H1 (cell line): ENCODE data around the gene CDH12. TPM values are rescaled to one million over a fixed set of nuclear protein-coding genes. Genes with fewer than 3 reads are reported as not detected.

Experiments
- CTCF ChIA-PET: fragments of 300-600 bp; sonication (Branson Sonifier 250); formaldehyde crosslinking; loops from one replicate; lab custom pipeline; 2021; ENCODE audit not compliant: partially characterized antibody; lab: Charles Lee
- POLR2A ChIA-PET: fragments of 300-600 bp; sonication (Branson Sonifier 250); formaldehyde crosslinking; loops from one replicate; lab custom pipeline; 2021; ENCODE audit warnings: inconsistent platforms; ENCODE audit not compliant: partially characterized antibody; lab: Charles Lee
- DNase-seq, 2 experiments: peaks; one replicate each; pipeline versions ENCODE4 v3.0.0 to v3.0.0-alpha.2; 2010 to 2022; ENCODE audit warnings: low spot score in 2 of 2, low read depth in 1 of 2, mixed read lengths in 1 of 2
- FAIRE-seq: peaks from 2 replicates; lab custom pipeline; 2011; peaks lifted over from hg19 to GRCh38; lab: Jason Lieb, UNC
- H2AFZ ChIP-seq: 2 replicates; pipeline ENCODE4 v1.8.1; 2012; ENCODE audit warnings: low read length, inconsistent platforms
- H2AK5ac ChIP-seq: 2 replicates; pipeline ENCODE4 v1.6.1; 2013; ENCODE audit warnings: low read depth, low read length
- H2BK120ac ChIP-seq: replicated peaks from 2 replicates; pipeline ENCODE3; 2013; ENCODE audit warnings: low read depth, low read length, inconsistent platforms
- H2BK12ac ChIP-seq: 2 replicates; pipeline ENCODE4 v1.6.1; 2013; ENCODE audit warnings: low read depth, low read length
- H2BK15ac ChIP-seq: 2 replicates; pipeline ENCODE4 v1.6.1; 2013; ENCODE audit warnings: low read length
- H2BK20ac ChIP-seq: 2 replicates; pipeline ENCODE4 v1.6.1; 2013; ENCODE audit warnings: low read length
- H2BK5ac ChIP-seq: 2 replicates; pipeline ENCODE4 v1.6.1; 2013; ENCODE audit warnings: low read depth, low read length
- H3K14ac ChIP-seq: 2 replicates; pipeline ENCODE4 v1.6.1; 2013; ENCODE audit warnings: inconsistent platforms; ENCODE audit not compliant: insufficient read length
- H3K18ac ChIP-seq: 2 replicates; pipeline ENCODE4 v1.6.1; 2013; ENCODE audit warnings: low read length; ENCODE audit errors: extremely low read depth
- H3K23ac ChIP-seq: 2 replicates; pipeline ENCODE4 v1.6.1; 2013; ENCODE audit warnings: inconsistent platforms; ENCODE audit not compliant: insufficient read length
- H3K23me2 ChIP-seq: 2 replicates; pipeline ENCODE4 v1.6.1; 2013; ENCODE audit warnings: low read depth, low read length
- H3K27ac ChIP-seq: 2 replicates; pipeline ENCODE4 v1.6.1; 2011; ENCODE audit warnings: low read depth, low read length, inconsistent platforms
- H3K27me3 ChIP-seq, 4 experiments: replicated peaks in 1 of 4; 1 replicate in 1 of 4; 2 replicates in 3 of 4; pipeline versions ENCODE4 v1.6.1 to v1.8.1; 2011 to 2013; ENCODE audit warnings: low read length in 3 of 4, mild to moderate bottlenecking in 3 of 4, inconsistent platforms in 2 of 4, mixed read lengths in 2 of 4, moderate library complexity in 1 of 4; ENCODE audit not compliant: control insufficient read depth in 3 of 4, insufficient read depth in 3 of 4; ENCODE audit errors: extremely low read depth in 1 of 4
- H3K36me3 ChIP-seq, 4 experiments: 2 replicates each; pipeline versions ENCODE4 v1.6.1 to v1.8.1; 2011 to 2013; ENCODE audit warnings: mild to moderate bottlenecking in 4 of 4, low read length in 3 of 4, moderate library complexity in 2 of 4, control low read depth in 1 of 4, inconsistent platforms in 1 of 4; ENCODE audit not compliant: insufficient read depth in 4 of 4, control insufficient read depth in 2 of 4
- H3K4ac ChIP-seq: replicated peaks from 2 replicates; pipeline ENCODE3; 2013; ENCODE audit warnings: low read length, low read depth, mixed read lengths, inconsistent platforms; ENCODE audit not compliant: insufficient read length
- H3K4me1 ChIP-seq, 4 experiments: replicated peaks in 1 of 4; 1 replicate in 1 of 4; 2 replicates in 3 of 4; pipeline versions ENCODE4 v1.6.1 to v1.8.1; 2011 to 2013; ENCODE audit warnings: low read length in 3 of 4, inconsistent platforms in 2 of 4, mixed read lengths in 1 of 4; ENCODE audit not compliant: insufficient read depth in 4 of 4, control insufficient read depth in 3 of 4
- H3K4me2 ChIP-seq, 2 experiments: 2 replicates each; pipeline versions ENCODE4 v1.6.1 to v1.8.1; 2011 to 2013; ENCODE audit warnings: low read depth in 2 of 2, low read length in 2 of 2, control low read depth in 1 of 2, inconsistent platforms in 1 of 2, mild to moderate bottlenecking in 1 of 2; ENCODE audit not compliant: insufficient read depth in 1 of 2
- H3K4me3 ChIP-seq, 4 experiments: fragments of 200-600, 300-600 bp in 1 of 4; sonication (generic), shearing (Covaris generic), sonication (Bioruptor Twin) in 1 of 4; 2 replicates each; pipeline versions ENCODE4 v1.5.1 to v1.8.1; 2011 to 2016; ENCODE audit warnings: low read length in 4 of 4, low read depth in 3 of 4, control low read depth in 2 of 4, inconsistent platforms in 2 of 4, mild to moderate bottlenecking in 2 of 4, mixed read lengths in 1 of 4, moderate library complexity in 1 of 4; ENCODE audit not compliant: insufficient read depth in 2 of 4; ENCODE audit errors: extremely low read depth in 1 of 4
- H3K56ac ChIP-seq: replicated peaks from 2 replicates; pipeline ENCODE3; 2013; ENCODE audit warnings: low read depth, mild to moderate bottlenecking, mixed read lengths, low read length, inconsistent platforms; ENCODE audit not compliant: insufficient read length
- H3K79me1 ChIP-seq: 2 replicates; pipeline ENCODE4 v1.6.1; 2013; ENCODE audit warnings: low read depth, low read length, control low read depth
- H3K79me2 ChIP-seq, 2 experiments: 2 replicates each; pipeline versions ENCODE4 v1.6.1 to v1.8.1; 2012 to 2013; ENCODE audit warnings: low read length in 2 of 2, mild to moderate bottlenecking in 2 of 2, inconsistent platforms in 1 of 2; ENCODE audit not compliant: insufficient read depth in 2 of 2, control insufficient read depth in 1 of 2
- H3K9ac ChIP-seq, 4 experiments: replicated peaks in 1 of 4; 1 replicate in 1 of 4; 2 replicates in 3 of 4; pipeline versions ENCODE4 v1.6.1 to v1.8.1; 2011 to 2013; ENCODE audit warnings: low read depth in 3 of 4, low read length in 3 of 4, control low read depth in 2 of 4, mild to moderate bottlenecking in 2 of 4, moderate library complexity in 2 of 4, inconsistent platforms in 1 of 4; ENCODE audit errors: extremely low read depth in 1 of 4
- H3K9me3 ChIP-seq, 2 experiments: 2 replicates each; pipeline versions ENCODE4 v1.6.1 to v1.8.1; 2012 to 2013; ENCODE audit warnings: mild to moderate bottlenecking in 2 of 2, moderate library complexity in 2 of 2, control low read depth in 1 of 2, inconsistent platforms in 1 of 2, low read depth in 1 of 2, low read length in 1 of 2, mixed read lengths in 1 of 2; ENCODE audit not compliant: insufficient read depth in 2 of 2
- H4K20me1 ChIP-seq, 2 experiments: replicated peaks in 1 of 2; 2 replicates each; pipeline versions ENCODE3 to v1.8.1; 2011 to 2013; ENCODE audit warnings: inconsistent platforms in 2 of 2, low read length in 2 of 2, mild to moderate bottlenecking in 1 of 2; ENCODE audit not compliant: insufficient read depth in 2 of 2, control insufficient read depth in 1 of 2
- H4K5ac ChIP-seq: 2 replicates; pipeline ENCODE4 v1.6.1; 2013; ENCODE audit warnings: low read length, low read depth, mixed read lengths, inconsistent platforms; ENCODE audit not compliant: insufficient read length
- H4K8ac ChIP-seq: 2 replicates; pipeline ENCODE4 v1.8.0; 2013; ENCODE audit warnings: mild to moderate bottlenecking, moderate library complexity, low read length, inconsistent platforms; ENCODE audit not compliant: insufficient read depth; ENCODE audit errors: extremely low read depth
- H4K91ac ChIP-seq: replicated peaks from 2 replicates; pipeline ENCODE3; 2013; ENCODE audit warnings: low read length, mixed read lengths, inconsistent platforms; ENCODE audit not compliant: insufficient read length
- ATF2 ChIP-seq: IDR thresholded peaks from 2 replicates; pipeline ENCODE4 v1.6.1; 2012; ENCODE audit warnings: low read length, inconsistent platforms
- BCL11A ChIP-seq, 2 experiments: IDR thresholded peaks; one replicate each; pipeline ENCODE4 v1.6.1; 2011; ENCODE audit warnings: low read depth in 2 of 2, low read length in 2 of 2, mild to moderate bottlenecking in 2 of 2
- BRCA1 ChIP-seq: IDR thresholded peaks from 2 replicates; pipeline ENCODE4 v1.6.1; 2012; ENCODE audit warnings: low read depth, low read length, improper control_type of control experiment
- EZH2 ChIP-seq: fragments of 200-600 bp; sonication (generic); IDR thresholded peaks from 2 replicates; pipeline ENCODE4 v1.7.1; 2012; ENCODE audit warnings: low read depth, mild to moderate bottlenecking, moderate library complexity, low read length, inconsistent platforms; ENCODE audit not compliant: severe bottlenecking
- MAFK ChIP-seq: IDR thresholded peaks from 2 replicates; pipeline ENCODE4 v1.6.1; 2012; ENCODE audit warnings: low read depth, mild to moderate bottlenecking, improper control_type of control experiment, low read length
- RAD21 ChIP-seq, 2 experiments: IDR thresholded peaks in 1 of 2; conservative IDR thresholded peaks in 1 of 2; 2 replicates each; pipeline ENCODE4 v1.6.1; 2011; ENCODE audit warnings: low read depth in 2 of 2, low read length in 2 of 2, improper control_type of control experiment in 1 of 2, inconsistent platforms in 1 of 2, mild to moderate bottlenecking in 1 of 2, moderate library complexity in 1 of 2
- RNF2 ChIP-seq: fragments of 200-900, 300-1000 bp; sonication (generic); IDR thresholded peaks from 2 replicates; pipeline ENCODE4 v1.7.1; 2016; ENCODE audit warnings: borderline replicate concordance, low read depth, mild to moderate bottlenecking, antibody characterized with exemption, low read length; ENCODE audit not compliant: poor library complexity, severe bottlenecking; ENCODE audit errors: missing control alignments
- RXRA ChIP-seq: IDR thresholded peaks from 2 replicates; pipeline ENCODE4 v1.6.1; 2011; ENCODE audit warnings: low read depth, mild to moderate bottlenecking, low read length, moderate library complexity; ENCODE audit not compliant: insufficient read depth
- SIX5 ChIP-seq: IDR thresholded peaks from 2 replicates; pipeline ENCODE4 v1.6.1; 2011; ENCODE audit warnings: mild to moderate bottlenecking, low read depth, low read length
- TAF1 ChIP-seq: IDR thresholded peaks from 2 replicates; pipeline ENCODE4 v1.6.1; 2011; ENCODE audit warnings: mild to moderate bottlenecking, low read depth, low read length
- TAF7 ChIP-seq: optimal IDR thresholded peaks from 2 replicates; pipeline ENCODE3; 2011; ENCODE audit warnings: low read depth, mild to moderate bottlenecking, inconsistent platforms, low read length, moderate library complexity, borderline replicate concordance
- TEAD4 ChIP-seq: IDR thresholded peaks from 2 replicates; pipeline ENCODE4 v1.6.1; 2012; ENCODE audit warnings: low read depth, low read length, inconsistent platforms, mixed read lengths
- WGBS, 2 experiments: shearing (Covaris generic) in 1 of 2; methylation state at CpG; one replicate each; pipeline versions ENCODE4 v1.1.6 to v1.1.7; 2013 to 2015; ENCODE audit warnings: low lambda C conversion rate in 2 of 2, mixed read lengths in 2 of 2, inconsistent platforms in 1 of 2, low coverage in 1 of 2, missing lambda C conversion rate in 1 of 2; ENCODE audit not compliant: insufficient replicate concordance in 2 of 2, insufficient coverage in 1 of 2, insufficient read length in 1 of 2; ENCODE audit errors: extremely low coverage in 1 of 2, missing lambda C conversion rate in 1 of 2; 5-methylcytosine and 5-hydroxymethylcytosine counted together
- polyA plus RNA-seq, 7 experiments: library from polyadenylated mRNA; depleted of rRNA in 3 of 7; stranded (reverse) in 5 of 7; unstranded in 2 of 7; fragments of >200 nt in 5 of 7; fragments of 200-250 nt in 2 of 7; gene quantifications; 1 replicate in 5 of 7; 2 replicates in 1 of 7; 4 replicates in 1 of 7; pipeline versions ENCODE4 v1.2.1 to v1.2.3, GENCODE V29; 2011 to 2013; ENCODE audit warnings: missing spikeins in 2 of 7, mixed read lengths in 2 of 7
- total RNA-seq: library from RNA; stranded (reverse); fragmentation: NEBNext Ultra II Directional; extraction: Animal tissue kit (Norgen Biotek cat#: 25700); gene quantifications from 2 replicates; pipeline ENCODE4 v1.2.1, GENCODE V29; 2021

The CDH12 gene
- total and polyA plus RNA-seq, 2 of the 8 experiments (the other 6 are each of a cell fraction or from before 2014, with no cell fraction given): 0.03 TPM; not detected in 1

- no peak overlapping the region for H3K18ac ChIP-seq
- H3K14ac ChIP-seq: no peak overlapping the region
- no peak overlapping the region for H2AK5ac ChIP-seq
- POLR2A ChIA-PET: interaction anchor here (0.6 kb wide), 1 partner anchor 443 kb away, joined by 3 read pairs; no protein-coding TSS in a partner anchor
- no peak overlapping the region for H3K4me3 ChIP-seq
- H4K5ac ChIP-seq: no peak overlapping the region
- H4K20me1 ChIP-seq: no peaks in the 10 kb centered on the region
- H3K23me2 ChIP-seq: no peaks in the 10 kb centered on the region; the same call in 1 of the 2 replicates
- H2BK5ac ChIP-seq: no peak overlapping the region
- H3K9ac ChIP-seq: no peak overlapping the region
- no peak overlapping the region for H2AFZ ChIP-seq
- H2BK120ac ChIP-seq: no peak overlapping the region
- no peak overlapping the region for H2BK12ac ChIP-seq
- no peak overlapping the region for H2BK15ac ChIP-seq
- no peak overlapping the region for H3K23ac ChIP-seq
- CTCF ChIA-PET: interaction anchor here (0.7 kb wide), 1 partner anchor 9 kb away, joined by 3 read pairs; no protein-coding TSS in a partner anchor
- H3K27me3 ChIP-seq: no peaks in the 10 kb centered on the region
- H3K4me2 ChIP-seq: no peak overlapping the region
- H3K4me1 ChIP-seq: no peaks in the 10 kb centered on the region
- H3K79me2 ChIP-seq: no peaks in the 10 kb centered on the region
- H3K4ac ChIP-seq: no peak overlapping the region
- peaks cover 6 to 9% of the 10 kb centered on the region in 2 experiments; a peak in 2 of 4 replicates for H3K9me3 ChIP-seq
- DNase-seq (no peak), FAIRE-seq (no peak)
- no peak overlapping the region for H3K56ac ChIP-seq
- H3K36me3 ChIP-seq: no peaks in the 10 kb centered on the region
- no peaks in the 10 kb centered on the region for H3K79me1 ChIP-seq
- H2BK20ac ChIP-seq: no peak overlapping the region
- H3K27ac ChIP-seq: no peak overlapping the region
- no peak overlapping the region for H4K91ac ChIP-seq
- no peak overlapping the region for H4K8ac ChIP-seq
- WGBS, 2 experiments: 100% methylated on average over 1 of the region's 1 CpG; no CpG with 5 or more reads in 1 of the 2 experiments
- TF ChIP-seq MAFK (no peak), TAF1 (no peak), TEAD4 (no peak), EZH2 (no peak), SIX5 (no peak), BRCA1 (no peak), ATF2 (no peak), TAF7 (no peak), RXRA (no peak), BCL11A (IDR thresholded peaks at IDR 0.05; ENCODE audit: low read depth in 2 of 2, low read length in 2 of 2) (no peak), RAD21 (IDR thresholded peaks at IDR 0.05 in 1 of 2, conservative IDR thresholded peaks at IDR 0.05 in 1 of 2; ENCODE audit: low read depth in 2 of 2, low read length in 2 of 2) (no peak), RNF2 (no peak)
These were observed 312.1 kb downstream of the CDH12 start for GRCh38 chr5:22541037-22541436.
